Tibial artery (tissue), 4 donors: ENCODE results near the gene PPP2R5A.
"Not testable (repeated sequence)": the region's sequence is repeated elsewhere in the genome, so short reads cannot be mapped to it uniquely, and the experiment has no call there.

Experiments used
- DNase-seq, 2 donors: peaks; one replicate each; pipeline ENCODE4 v3.0.0-alpha.2; 2019
- H3K27ac ChIP-seq, 2 donors: fragments of 200-600 bp; sonication (generic) in 1 of 2; 1 replicate in 1 of 2; 2 replicates in 1 of 2; pipeline ENCODE4 v1.5.1; 2018 to 2019; ENCODE audit warnings: mild to moderate bottlenecking in 1 of 2
- H3K27me3 ChIP-seq, 2 donors: fragments of 200-600 bp; sonication (generic) in 1 of 2; one replicate each; pipeline versions ENCODE4 v1.5.1 to v1.6.0; 2016 to 2019
- H3K36me3 ChIP-seq, 3 donors: fragments of 200-600 bp; sonication (generic) in 2 of 3; one replicate each; pipeline ENCODE4 v1.5.1; 2016 to 2019; ENCODE audit warnings: mild to moderate bottlenecking in 2 of 3
- H3K4me1 ChIP-seq, 4 donors: fragments of 200-600 bp; sonication (generic) in 2 of 4; 1 replicate in 3 of 4; 2 replicates in 1 of 4; pipeline ENCODE4 v1.5.1; 2016 to 2019
- H3K4me3 ChIP-seq, 2 donors: fragments of 200-600 bp; sonication (generic) in 1 of 2; 1 replicate in 1 of 2; 2 replicates in 1 of 2; pipeline ENCODE4 v1.5.1; 2018 to 2019; ENCODE audit warnings: mild to moderate bottlenecking in 2 of 2
- H3K9me3 ChIP-seq, 3 donors: fragments of 200-600 bp; sonication (generic) in 1 of 3; one replicate each; pipeline ENCODE4 v1.5.1; 2016 to 2019
- CTCF ChIP-seq, 2 experiments: fragments of 200-600 bp in 1 of 2; fragments of 450-650 bp in 1 of 2; IDR thresholded peaks; one replicate each; pipeline ENCODE4 v1.5.1; 2017 to 2019; ENCODE audit warnings: antibody characterized with exemption in 2 of 2, mild to moderate bottlenecking in 1 of 2, moderate library complexity in 1 of 2
- intact Hi-C: fragments of 100-400 bp; cut with DNase I; formaldehyde crosslinking; loops from one replicate; pipeline ENCODE4 v1.15.0; 2023; ENCODE audit warnings: low total_unique reads

Gene PPP2R5A

GRCh38 chr1:212381397-212382035 lies 96.3 kb downstream of the PPP2R5A start:
- Histone ChIP-seq H3K9me3 (no peaks in the 10 kb centered on the region), H3K36me3 (peaks cover 5 to 66% (median 20%) of the 10 kb centered on the region in 3 donors), H3K4me1 (no peaks in the 10 kb centered on the region), H3K27me3 (no peaks in the 10 kb centered on the region), H3K27ac (no peak overlapping the region), H3K4me3 (no peak overlapping the region)
- DNase-seq: no peak
- intact Hi-C loops: no loop called here
- no peak for TF ChIP-seq CTCF (IDR thresholded peaks at IDR 0.05)

GRCh38 chr1:212386029-212386428 lies 100.8 kb downstream of the PPP2R5A start:
- intact Hi-C loops: no loop called here

GRCh38 chr1:212388985-212389716 lies 103.9 kb downstream of the PPP2R5A start:
- Histone ChIP-seq H3K27me3 (no peaks in the 10 kb centered on the region), H3K36me3 (peaks cover 10 to 28% (median 14%) of the 10 kb centered on the region in 3 donors), H3K27ac (no peak overlapping the region), H3K4me3 (no peak overlapping the region), H3K9me3 (peaks cover 0 to 11% (median 9%) of the 10 kb centered on the region in 3 donors), H3K4me1 (no peaks in the 10 kb centered on the region)
- DNase-seq: no peak
- TF ChIP-seq CTCF (IDR thresholded peaks at IDR 0.05): no peak
- intact Hi-C loops: no loop called here

More at GRCh38 chr1:212386029-212386428, 100.8 kb downstream of the PPP2R5A start:
- no peak for TF ChIP-seq CTCF (IDR thresholded peaks at IDR 0.05)
- Histone ChIP-seq H3K27ac (no peak overlapping the region), H3K9me3 (peaks cover 0 to 10% (median 7%) of the 10 kb centered on the region in 3 donors), H3K4me3 (no peak overlapping the region), H3K36me3 (peaks cover 10 to 41% (median 13%) of the 10 kb centered on the region in 3 donors), H3K27me3 (no peaks in the 10 kb centered on the region), H3K4me1 (no peaks in the 10 kb centered on the region)
- no peak for DNase-seq

GRCh38 chr1:212395678-212396437 lies 110.6 kb downstream of the PPP2R5A start:
- DNase-seq, H3K4me1 ChIP-seq, H3K27ac ChIP-seq, H3K4me3 ChIP-seq, intact Hi-C loops, H3K9me3 ChIP-seq, H3K36me3 ChIP-seq, H3K27me3 ChIP-seq: not testable (repeated sequence)

- no peak for DNase-seq
- Histone ChIP-seq H3K27ac (no peak overlapping the region), H3K27me3 (no peaks in the 10 kb centered on the region), H3K4me1 (no peaks in the 10 kb centered on the region), H3K9me3 (no peaks in the 10 kb centered on the region), H3K4me3 (no peak overlapping the region), H3K36me3 (peaks cover 0 to 6% (median 0%) of the 10 kb centered on the region in 3 donors)
- TF ChIP-seq CTCF (IDR thresholded peaks at IDR 0.05): no peak
- intact Hi-C loops: no loop called here
These were observed 111.4 kb downstream of the PPP2R5A start for GRCh38 chr1:212396638-212397037.

- DNase-seq: no peak
- Histone ChIP-seq H3K4me1 (no peaks in the 10 kb centered on the region), H3K36me3 (peaks cover 0 to 6% (median 0%) of the 10 kb centered on the region in 3 donors), H3K9me3 (no peaks in the 10 kb centered on the region), H3K4me3 (no peak overlapping the region), H3K27ac (no peak overlapping the region), H3K27me3 (no peaks in the 10 kb centered on the region)
- no peak for TF ChIP-seq CTCF (IDR thresholded peaks at IDR 0.05)
- intact Hi-C loops: no loop called here
These were observed 112.0 kb downstream of the PPP2R5A start for GRCh38 chr1:212397171-212397570.
